ENCODE data around the gene FAM186B.

- no peak for TF ChIP-seq EZH2 (IDR thresholded peaks at IDR 0.05; ENCODE audit: low read length, missing control alignments)
- TF ChIP-seq CTCF (conservative IDR thresholded peaks at IDR 0.05 in 1 of 2, IDR thresholded peaks at IDR 0.05 in 1 of 2; ENCODE audit: low read depth in 1 of 2, low read length in 2 of 2), result no peak
Observed at GRCh38 chr12:49635036-49635435, 29.6 kb upstream of the FAM186B start.

Measured in fibroblast of lung (primary cell).